Sigmoid colon (tissue), 3 donors: ENCODE results near the gene BOD1.

Experiments used
- CTCF ChIP-seq, 4 experiments: fragments of 450-650 bp in 3 of 4; fragments of 200-600 bp in 1 of 4; IDR thresholded peaks; one replicate each; pipeline ENCODE4 v1.5.1; 2016 to 2019; ENCODE audit warnings: antibody characterized with exemption in 4 of 4, mild to moderate bottlenecking in 3 of 4, moderate library complexity in 2 of 4
- POLR2A ChIP-seq, 2 donors: fragments of 450-650 bp; IDR thresholded peaks; one replicate each; pipeline ENCODE4 v1.6.1; 2016; ENCODE audit warnings: antibody characterized with exemption in 2 of 2, mild to moderate bottlenecking in 2 of 2, moderate library complexity in 2 of 2

GRCh38 chr5:173568703-173569102, 47.7 kb downstream of the BOD1 start:
- TF ChIP-seq POLR2A (IDR thresholded peaks at IDR 0.05) (no peak), CTCF (IDR thresholded peaks at IDR 0.05) (no peak)
